Fibroblast of lung (primary cell): ENCODE results near the gene CD58.

Experiments
- CTCF ChIP-seq, 2 donors: IDR thresholded peaks in 1 of 2; conservative IDR thresholded peaks in 1 of 2; 1 replicate in 1 of 2; 2 replicates in 1 of 2; pipeline ENCODE4 v1.5.1; 2011 to 2012; ENCODE audit warnings: low read length in 2 of 2, control low read depth in 1 of 2, inconsistent platforms in 1 of 2, low read depth in 1 of 2, mild to moderate bottlenecking in 1 of 2
- EZH2 ChIP-seq: IDR thresholded peaks from 2 replicates; pipeline ENCODE4 v1.5.1; 2012; ENCODE audit warnings: low read length, control low read depth, mild to moderate bottlenecking; ENCODE audit errors: missing control alignments

GRCh38 chr1:116502671-116503314 is 68.0 kb downstream of the CD58 start:
- TF ChIP-seq CTCF (conservative IDR thresholded peaks at IDR 0.05 in 1 of 2, IDR thresholded peaks at IDR 0.05 in 1 of 2; ENCODE audit: low read depth in 1 of 2, low read length in 2 of 2) (no peak), EZH2 (no peak)
